ENCODE measurements around the gene ONECUT1.

- TF ChIP-seq, protein P1, sequence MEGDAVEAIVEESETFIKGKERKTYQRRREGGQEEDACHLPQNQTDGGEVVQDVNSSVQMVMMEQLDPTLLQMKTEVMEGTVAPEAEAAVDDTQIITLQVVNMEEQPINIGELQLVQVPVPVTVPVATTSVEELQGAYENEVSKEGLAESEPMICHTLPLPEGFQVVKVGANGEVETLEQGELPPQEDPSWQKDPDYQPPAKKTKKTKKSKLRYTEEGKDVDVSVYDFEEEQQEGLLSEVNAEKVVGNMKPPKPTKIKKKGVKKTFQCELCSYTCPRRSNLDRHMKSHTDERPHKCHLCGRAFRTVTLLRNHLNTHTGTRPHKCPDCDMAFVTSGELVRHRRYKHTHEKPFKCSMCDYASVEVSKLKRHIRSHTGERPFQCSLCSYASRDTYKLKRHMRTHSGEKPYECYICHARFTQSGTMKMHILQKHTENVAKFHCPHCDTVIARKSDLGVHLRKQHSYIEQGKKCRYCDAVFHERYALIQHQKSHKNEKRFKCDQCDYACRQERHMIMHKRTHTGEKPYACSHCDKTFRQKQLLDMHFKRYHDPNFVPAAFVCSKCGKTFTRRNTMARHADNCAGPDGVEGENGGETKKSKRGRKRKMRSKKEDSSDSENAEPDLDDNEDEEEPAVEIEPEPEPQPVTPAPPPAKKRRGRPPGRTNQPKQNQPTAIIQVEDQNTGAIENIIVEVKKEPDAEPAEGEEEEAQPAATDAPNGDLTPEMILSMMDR (IDR thresholded peaks at IDR 0.05): no peak
- no peak for TF ChIP-seq EP300 (IDR thresholded peaks at IDR 0.05)
Measured at GRCh38 chr15:52772766-52773165, 17.4 kb downstream of the ONECUT1 start.

Measured in ovary (tissue), 3 donors.